ENCODE results near the gene SF3B3. TPM values are rescaled to one million over a fixed set of nuclear protein-coding genes. Genes with fewer than 3 reads are reported as not detected.

Gene SF3B3
- total and polyA plus RNA-seq, 10 of the 15 experiments (the other 5 are each of a cell fraction or from before 2014, with no cell fraction given): 134 to 453 (median 215) TPM

GRCh38 chr16:70601576-70602575, 78.3 kb downstream of the SF3B3 start:
- Histone ChIP-seq H4K20me1 (ENCODE audit: control insufficient read depth, insufficient read depth) (no peaks in the 10 kb centered on the region), H3K27ac (ENCODE audit: control insufficient read depth, insufficient read depth) (no peak overlapping the region), H3K27me3 (replicated peaks in 1 of 2; ENCODE audit: control insufficient read depth in 2 of 2, insufficient read depth in 2 of 2, low read length in 1 of 2) (peaks cover 0 to 1% of the 10 kb centered on the region in 2 experiments; a peak in 2 of 4 replicates), H3K79me2 (ENCODE audit: control insufficient read depth, insufficient read depth, low read length) (no peaks in the 10 kb centered on the region), H3K4me2 (ENCODE audit: control insufficient read depth, insufficient read depth) (no peak overlapping the region), H3K9ac (ENCODE audit: control insufficient read depth, insufficient read depth, low read length) (no peak overlapping the region), H3K36me3 (ENCODE audit: control insufficient read depth in 2 of 2, insufficient read depth in 2 of 2, low read length in 1 of 2) (no peaks in the 10 kb centered on the region), H3K4me1 (ENCODE audit: control insufficient read depth, insufficient read depth, low read length) (no peaks in the 10 kb centered on the region), H3K9me3 (replicated peaks; ENCODE audit: control insufficient read depth, insufficient read depth, low read length) (no peaks in the 10 kb centered on the region), H2AFZ (ENCODE audit: control insufficient read depth, low read depth, low read length) (no peak overlapping the region), H3K4me3 (no peak overlapping the region)
- DNase-seq (ENCODE audit: low read depth, low spot score) (no peak), ATAC-seq (no peak), FAIRE-seq (no peak)
- BruUV-seq (replicated peaks): no TSS peak
- CTCF ChIA-PET: interaction anchor here (0.6 to 1.0 kb wide), 2 partner anchors 10 to 33 kb away, joined by 3 read pairs; no protein-coding TSS in a partner anchor
- in situ Hi-C loops (cut with MboI): no loop called here
- 36% methylated on average over 8 of the region's 8 CpGs for WGBS (ENCODE audit: insufficient coverage, insufficient replicate concordance, low lambda C conversion rate, missing lambda C conversion rate)
- no peak for TF ChIP-seq NKRF (conservative IDR thresholded peaks at IDR 0.05)
- no peak for TF ChIP-seq CEBPB (IDR thresholded peaks at IDR 0.05; ENCODE audit: borderline replicate concordance in 1 of 2, low read depth in 2 of 2, low read length in 2 of 2)
- TF ChIP-seq TCF7 (IDR thresholded peaks at IDR 0.05; ENCODE audit: borderline replicate concordance): no peak
- TF ChIP-seq RUNX3 (IDR thresholded peaks at IDR 0.05; ENCODE audit: low read length): no peak
- no peak for TF ChIP-seq ASH2L (IDR thresholded peaks at IDR 0.05; ENCODE audit: borderline replicate concordance, low read depth)
- no peak for TF ChIP-seq ELK1 (IDR thresholded peaks at IDR 0.05; ENCODE audit: low read depth, low read length)
- TF ChIP-seq IKZF2 (IDR thresholded peaks at IDR 0.05): no peak
- no peak for TF ChIP-seq NFXL1 (IDR thresholded peaks at IDR 0.05; ENCODE audit: borderline replicate concordance)
- TF ChIP-seq SIX5 (IDR thresholded peaks at IDR 0.05; ENCODE audit: low read depth, low read length, severe bottlenecking): no peak
- TF ChIP-seq BCLAF1 (IDR thresholded peaks at IDR 0.05): no peak
- no peak for TF ChIP-seq TAF1 (IDR thresholded peaks at IDR 0.05; ENCODE audit: borderline replicate concordance, low read depth, low read length)
- no peak for TF ChIP-seq KAT2A (conservative IDR thresholded peaks at IDR 0.05; ENCODE audit: control insufficient read depth, low read depth, low read length)
- RAD21 ChIA-PET (ENCODE audit: unreplicated experiment): no interaction called here
- SMC1A ChIA-PET (ENCODE audit: uncharacterized antibody, unreplicated experiment): interaction anchor here (1.1 kb wide), 1 partner anchor 62 kb away, joined by 3 read pairs; no protein-coding TSS in a partner anchor
- intact Hi-C loops (cut with micrococcal nuclease; ENCODE audit: unreplicated experiment): no loop called here
- POLR2A ChIA-PET: interaction anchor here (1.0 kb wide), 1 partner anchor 8 kb away, joined by 3 read pairs; no protein-coding TSS in a partner anchor

Data from GM12878 (cell line).